Activated T-helper 17 cell treated with anti-CD3 and anti-CD28 coated beads, Interleukin-2, amount 50 U/mL, for 72 hours (primary cell): Measurements from ENCODE around the gene SYNGR4. TPM values are rescaled to one million over a fixed set of nuclear protein-coding genes. Genes with fewer than 3 reads are reported as not detected.
"Not testable (repeated sequence)": the region's sequence is repeated elsewhere in the genome, so short reads cannot be mapped to it uniquely, and the experiment has no call there.

Experiments
- ATAC-seq: fragments of 150-1000 bp; cut with Tn5 transposase; replicated peaks from 2 replicates; pipeline ENCODE4 v1.10.0; 2021; ENCODE audit warnings: mild to moderate bottlenecking, moderate library complexity
- H3K27ac Mint-ChIP-seq: one replicate; pipeline ENCODE4 v1.8.0; 2022; ENCODE audit warnings: mixed read lengths
- H3K27me3 Mint-ChIP-seq: one replicate; pipeline ENCODE4 v1.8.0; 2022; ENCODE audit warnings: mixed read lengths
- H3K36me3 Mint-ChIP-seq: one replicate; pipeline ENCODE4 v1.8.0; 2022; ENCODE audit warnings: low read depth, mild to moderate bottlenecking, mixed read lengths
- H3K4me1 Mint-ChIP-seq: one replicate; pipeline ENCODE4 v1.8.0; 2022; ENCODE audit warnings: mixed read lengths
- H3K4me3 Mint-ChIP-seq: one replicate; pipeline ENCODE4 v1.8.0; 2022; ENCODE audit warnings: mild to moderate bottlenecking, mixed read lengths
- H3K9me3 Mint-ChIP-seq: one replicate; pipeline ENCODE4 v1.8.0; 2022; ENCODE audit warnings: mixed read lengths
- total RNA-seq, 2 donors: library from RNA; stranded (reverse); gene quantifications; one replicate each; pipeline ENCODE4 v1.2.3, GENCODE V29; 2022

Gene SYNGR4
- total RNA-seq, 2 donors from 2014 or later, result not detected

DNA sequence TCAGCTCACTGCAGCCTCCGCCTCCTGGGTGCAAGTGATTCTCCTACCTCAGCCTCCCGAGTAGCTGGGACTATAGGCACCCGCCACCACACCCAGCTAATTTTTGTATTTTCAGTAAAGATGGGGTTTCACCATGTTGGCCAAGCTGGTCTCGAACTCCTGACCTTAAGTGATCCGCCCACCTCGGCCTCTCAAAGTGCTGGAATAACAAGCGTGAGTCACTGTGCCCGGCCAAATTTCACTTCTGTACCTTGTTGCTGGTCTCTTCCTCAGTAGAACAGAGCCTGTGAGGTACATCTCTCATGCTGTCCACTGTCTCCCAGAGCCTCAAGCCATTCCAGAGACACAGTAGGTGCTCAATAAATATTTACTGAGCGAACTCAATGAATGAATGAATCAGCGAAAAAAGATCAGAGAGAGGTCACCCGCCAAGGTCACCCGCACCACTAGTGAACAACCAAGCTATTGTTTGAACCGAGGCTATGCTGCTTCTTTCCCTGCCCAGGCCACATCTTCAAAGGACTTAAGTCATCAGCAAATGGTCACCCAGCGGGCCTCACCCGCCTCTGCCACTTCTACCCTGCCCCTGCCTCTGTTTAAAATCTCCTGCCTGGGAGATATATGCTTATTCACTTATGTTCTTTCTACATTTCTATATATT, 9.7 kb upstream of the SYNGR4 start:
- no peaks in the 10 kb centered on the region for H3K27me3 Mint-ChIP-seq
- no peaks in the 10 kb centered on the region for H3K9me3 Mint-ChIP-seq
- H3K27ac Mint-ChIP-seq, result no peak overlapping the region
- peaks cover 8% of the 10 kb centered on the region for H3K4me1 Mint-ChIP-seq
- H3K4me3 Mint-ChIP-seq, result no peak overlapping the region
- H3K36me3 Mint-ChIP-seq, result peaks cover 12% of the 10 kb centered on the region
- ATAC-seq, result no peak

DNA sequence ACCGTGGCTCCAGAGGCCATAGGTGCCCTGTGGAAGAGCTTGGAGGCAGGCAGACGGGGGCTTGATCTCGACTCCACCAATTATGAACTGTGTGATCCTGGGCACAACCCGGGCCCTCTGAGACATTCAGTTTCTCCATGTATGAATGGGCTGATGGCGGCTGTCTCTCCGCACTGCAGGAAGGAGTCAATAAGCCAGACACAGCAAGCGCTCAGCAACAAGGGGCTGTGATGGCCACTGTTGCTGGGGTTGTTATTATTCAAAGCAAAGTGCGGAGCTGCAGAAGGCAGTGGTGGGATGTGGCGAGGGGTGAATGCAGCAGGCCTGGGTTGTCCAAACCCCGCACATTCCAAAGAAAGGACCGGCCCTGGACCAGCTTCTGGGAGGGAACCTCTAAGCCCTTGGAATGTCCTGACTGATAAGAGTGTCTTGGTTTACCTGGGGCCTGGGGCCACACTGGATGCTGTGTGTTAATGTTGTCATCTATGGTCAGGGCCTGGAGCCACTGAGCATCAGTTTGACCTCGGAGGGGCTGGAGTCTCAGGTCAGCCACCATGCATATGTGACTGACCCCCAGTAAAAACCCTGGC, 8.7 kb upstream of the SYNGR4 start:
- Mint-ChIP-seq H3K4me1 (peaks cover 8% of the 10 kb centered on the region), H3K27me3 (no peaks in the 10 kb centered on the region), H3K9me3 (no peaks in the 10 kb centered on the region), H3K27ac (no peak overlapping the region), H3K36me3 (peaks cover 12% of the 10 kb centered on the region), H3K4me3 (no peak overlapping the region)
- no peak for ATAC-seq

DNA sequence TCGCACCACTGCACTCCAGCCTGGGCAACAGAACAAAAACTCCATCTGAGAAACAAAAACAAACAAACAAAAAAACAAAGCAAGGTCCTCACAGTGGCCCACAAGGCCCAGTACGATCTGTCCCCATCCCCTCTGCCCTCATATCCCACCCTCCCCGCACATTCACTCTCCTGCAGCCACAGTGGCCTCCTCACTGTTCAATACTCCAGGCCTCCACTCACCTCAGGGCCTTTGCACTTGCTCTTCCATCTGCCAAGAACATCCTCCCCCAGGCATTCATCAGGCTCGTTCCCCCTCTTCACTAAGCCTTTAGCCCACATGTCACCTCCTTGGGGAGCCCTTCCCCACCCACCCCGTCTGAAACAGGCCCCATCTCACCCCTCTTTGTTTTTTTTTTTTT, 5.0 kb upstream of the SYNGR4 start:
- H3K27me3 Mint-ChIP-seq, result no peaks in the 10 kb centered on the region
- H3K4me1 Mint-ChIP-seq, result no peaks in the 10 kb centered on the region
- H3K4me3 Mint-ChIP-seq, result no peak overlapping the region
- ATAC-seq, result no peak
- H3K36me3 Mint-ChIP-seq, result peaks cover 22% of the 10 kb centered on the region
- no peak overlapping the region for H3K27ac Mint-ChIP-seq
- H3K9me3 Mint-ChIP-seq, result no peaks in the 10 kb centered on the region

DNA sequence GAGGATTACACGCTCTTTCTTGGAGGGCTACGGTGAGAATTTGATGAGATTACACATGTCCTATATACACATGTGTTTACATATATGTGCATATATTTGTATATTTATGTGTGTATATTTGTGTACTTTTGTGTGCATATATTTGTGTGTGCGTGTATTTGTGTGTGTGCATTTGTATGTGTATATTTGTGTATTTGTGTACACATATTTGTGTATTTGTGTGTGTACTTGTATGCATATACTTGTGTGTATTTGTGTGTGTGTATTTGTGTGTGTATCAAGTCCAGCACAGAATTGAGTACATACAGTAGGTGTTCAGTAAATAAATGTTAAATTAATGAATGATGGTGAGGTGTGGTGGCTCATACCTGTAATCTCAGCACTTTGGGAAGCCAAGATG, 2.3 kb upstream of the SYNGR4 start:
- H3K4me1 Mint-ChIP-seq, result no peaks in the 10 kb centered on the region
- no peak overlapping the region for H3K27ac Mint-ChIP-seq
- no peaks in the 10 kb centered on the region for H3K9me3 Mint-ChIP-seq
- no peaks in the 10 kb centered on the region for H3K27me3 Mint-ChIP-seq
- peaks cover 24% of the 10 kb centered on the region for H3K36me3 Mint-ChIP-seq
- peak overlapping the region; percentile 93 for H3K4me3 Mint-ChIP-seq
- no peak for ATAC-seq

DNA sequence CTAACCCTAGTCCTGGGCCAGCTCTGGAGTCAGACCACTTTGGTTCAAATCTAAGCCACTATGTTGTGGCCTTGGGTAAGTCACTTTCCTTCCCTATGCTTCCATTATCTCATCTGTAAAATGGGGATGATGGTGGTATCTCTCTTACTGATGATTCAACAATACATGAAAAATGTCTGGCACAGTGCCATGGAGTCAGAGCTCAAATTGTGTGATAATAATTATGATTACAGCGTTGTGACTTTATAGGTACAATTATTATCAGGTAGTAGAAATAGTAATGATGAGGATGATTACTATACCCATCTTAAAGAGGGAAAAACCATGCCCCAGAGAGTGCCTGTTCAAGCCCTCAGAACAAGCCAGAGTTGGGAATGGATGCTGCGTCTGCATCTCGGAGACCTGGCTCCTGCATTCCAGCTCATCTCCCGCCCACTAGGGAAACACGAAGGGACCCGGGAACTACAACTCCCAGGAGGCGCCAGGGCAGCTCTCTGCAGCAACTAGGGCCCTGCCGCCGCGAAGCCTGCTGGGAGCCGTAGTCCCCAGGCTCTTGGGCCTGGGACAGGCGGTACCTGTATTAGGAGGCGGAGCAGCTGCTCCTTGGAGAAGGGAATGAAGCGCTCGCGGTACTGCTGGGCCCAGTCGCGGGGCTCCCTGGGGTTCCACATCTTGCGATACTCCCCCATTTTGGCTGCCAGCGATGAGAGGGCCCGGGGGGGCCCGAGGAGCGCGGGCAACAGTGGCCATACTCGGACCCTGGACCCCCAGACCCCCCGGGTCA, 1.3 kb upstream of the SYNGR4 start:
- no peaks in the 10 kb centered on the region for H3K27me3 Mint-ChIP-seq
- peaks cover 24% of the 10 kb centered on the region for H3K36me3 Mint-ChIP-seq
- H3K4me3 Mint-ChIP-seq, result peak overlapping the region; percentile 93
- ATAC-seq, result peak; percentile 79
- peak overlapping the region; percentile 97 for H3K27ac Mint-ChIP-seq
- no peaks in the 10 kb centered on the region for H3K4me1 Mint-ChIP-seq
- H3K9me3 Mint-ChIP-seq, result no peaks in the 10 kb centered on the region

DNA sequence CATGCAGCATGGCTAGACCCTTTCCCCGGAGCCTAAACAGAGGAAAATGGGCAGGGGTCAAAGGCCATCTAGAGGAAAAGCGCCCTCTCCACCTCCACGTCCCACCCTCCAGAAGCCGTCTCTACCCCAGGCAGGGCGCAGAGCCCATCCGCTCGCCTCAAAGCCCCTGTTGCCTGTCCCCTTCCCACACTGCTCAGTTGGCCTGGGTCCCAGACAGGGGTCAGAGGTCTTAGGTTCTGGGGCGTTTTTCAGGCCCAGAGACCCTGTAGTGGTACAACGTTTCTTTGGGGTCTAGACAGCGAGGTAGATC, 712 bp upstream of the SYNGR4 start:
- Mint-ChIP-seq H3K4me1 (no peaks in the 10 kb centered on the region), H3K27me3 (no peaks in the 10 kb centered on the region), H3K9me3 (no peaks in the 10 kb centered on the region), H3K36me3 (peaks cover 21% of the 10 kb centered on the region), H3K27ac (peak overlapping the region; percentile 97), H3K4me3 (peak overlapping the region; percentile 93)
- ATAC-seq, result peak; percentile 13

DNA sequence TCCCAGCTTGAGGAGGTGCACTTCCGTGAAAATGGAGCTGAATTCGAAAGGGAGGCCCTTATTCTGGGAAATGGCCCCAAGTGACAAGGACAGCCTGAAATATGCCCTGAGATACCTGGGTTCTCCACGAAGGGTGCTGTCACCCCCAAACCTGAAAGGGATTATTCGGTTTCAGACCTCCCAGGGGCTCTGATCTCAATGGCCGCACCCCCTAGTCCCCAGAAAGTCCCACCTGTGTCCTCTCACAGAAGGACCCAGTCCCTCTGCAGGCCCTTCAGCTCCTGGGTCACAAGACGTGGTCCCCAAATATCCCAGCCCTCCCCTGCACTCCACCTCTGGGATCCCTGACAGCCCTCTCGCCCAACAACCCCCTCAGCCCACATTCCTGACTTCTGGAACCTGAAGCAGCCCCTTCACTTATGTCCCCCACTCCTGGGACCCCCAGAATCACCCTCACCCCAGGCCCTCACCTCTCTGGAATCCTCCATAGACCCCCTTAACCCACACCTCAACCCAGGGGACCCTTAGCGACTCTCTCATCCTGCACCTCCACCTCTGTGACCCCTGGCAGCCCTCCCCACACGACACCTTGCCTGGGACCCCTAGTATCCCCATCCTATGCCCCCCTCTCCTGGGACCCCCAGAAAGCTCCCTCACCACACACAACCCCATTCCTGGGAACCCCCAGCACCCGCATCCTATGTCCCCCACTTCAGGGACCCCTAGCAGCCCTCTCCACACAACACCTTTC, 606 bp downstream of the SYNGR4 start:
- no peaks in the 10 kb centered on the region for H3K27me3 Mint-ChIP-seq
- ATAC-seq, result no peak
- H3K4me1 Mint-ChIP-seq, result no peaks in the 10 kb centered on the region
- H3K27ac Mint-ChIP-seq, result peak overlapping the region; percentile 97
- H3K36me3 Mint-ChIP-seq, result peaks cover 12% of the 10 kb centered on the region
- H3K4me3 Mint-ChIP-seq, result peak overlapping the region; percentile 93
- no peaks in the 10 kb centered on the region for H3K9me3 Mint-ChIP-seq

DNA sequence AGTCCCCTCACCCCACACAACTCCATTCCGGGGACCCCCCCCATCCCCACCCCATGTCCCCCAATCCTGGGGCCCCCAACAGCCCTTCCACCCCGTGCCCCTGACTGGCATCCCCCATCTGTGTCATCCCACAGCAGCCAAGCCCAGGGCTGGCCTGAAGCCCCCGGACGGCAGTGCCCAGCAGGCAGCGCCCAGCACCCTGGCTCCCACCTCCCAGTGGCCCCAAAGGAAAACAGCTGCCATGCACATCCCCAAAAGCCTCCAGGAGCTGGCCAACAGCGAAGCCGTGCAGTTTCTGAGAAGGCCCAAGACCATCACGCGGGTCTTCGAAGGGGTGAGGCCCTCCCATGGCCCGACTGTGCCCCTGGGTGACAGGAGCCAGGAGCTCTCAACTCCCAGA, 1.4 kb downstream of the SYNGR4 start:
- ATAC-seq, result no peak
- H3K27me3 Mint-ChIP-seq, result no peaks in the 10 kb centered on the region
- H3K36me3 Mint-ChIP-seq, result peaks cover 12% of the 10 kb centered on the region
- H3K4me3 Mint-ChIP-seq, result no peak overlapping the region
- H3K9me3 Mint-ChIP-seq, result no peaks in the 10 kb centered on the region
- H3K4me1 Mint-ChIP-seq, result no peaks in the 10 kb centered on the region
- no peak overlapping the region for H3K27ac Mint-ChIP-seq

DNA sequence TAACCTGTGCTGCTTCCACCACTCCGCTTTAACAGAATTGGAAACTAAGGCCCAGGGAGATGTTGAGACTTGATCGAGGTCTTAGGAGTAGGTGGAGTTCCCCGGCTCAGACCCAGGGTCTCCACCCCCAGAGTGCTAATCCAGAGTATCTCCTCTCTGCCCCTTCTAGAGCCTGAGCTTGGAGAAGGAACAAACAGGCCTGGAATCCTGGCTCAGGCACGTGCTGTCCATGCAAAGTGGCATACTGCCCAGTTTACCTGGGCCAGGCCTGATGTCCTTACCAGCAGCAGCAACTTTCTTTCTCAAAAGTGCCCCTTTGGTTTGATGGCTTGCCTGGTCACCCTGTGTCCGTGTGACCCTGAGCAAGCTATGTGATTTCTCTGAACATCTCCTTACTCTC, 3.7 kb downstream of the SYNGR4 start:
- no peaks in the 10 kb centered on the region for H3K27me3 Mint-ChIP-seq
- no peak overlapping the region for H3K27ac Mint-ChIP-seq
- ATAC-seq, result no peak
- no peaks in the 10 kb centered on the region for H3K4me1 Mint-ChIP-seq
- H3K4me3 Mint-ChIP-seq, result no peak overlapping the region
- no peaks in the 10 kb centered on the region for H3K9me3 Mint-ChIP-seq
- peaks cover 7% of the 10 kb centered on the region for H3K36me3 Mint-ChIP-seq

DNA sequence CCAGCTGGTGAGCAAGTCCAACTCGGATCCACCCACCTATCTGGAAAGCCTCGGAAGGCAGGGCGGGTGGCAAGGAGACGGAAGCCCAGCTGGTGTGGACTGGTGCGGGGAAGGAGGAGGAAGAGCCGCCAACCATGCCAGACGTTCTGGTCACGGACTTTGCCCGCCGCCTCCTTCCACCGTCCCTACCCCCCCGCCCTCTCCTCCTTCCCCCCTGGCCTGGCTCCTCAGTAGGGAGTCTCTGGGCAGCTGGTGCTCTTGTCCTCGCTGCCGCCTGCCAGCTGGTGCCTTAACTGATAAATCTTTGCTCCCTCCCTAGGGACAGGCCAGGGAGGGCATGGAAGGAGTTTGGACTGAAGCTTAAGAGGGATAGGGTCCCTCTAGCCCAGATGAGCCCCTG, 4.8 kb downstream of the SYNGR4 start:
- no peak overlapping the region for H3K27ac Mint-ChIP-seq
- no peak overlapping the region for H3K4me3 Mint-ChIP-seq
- no peaks in the 10 kb centered on the region for H3K4me1 Mint-ChIP-seq
- no peaks in the 10 kb centered on the region for H3K9me3 Mint-ChIP-seq
- no peaks in the 10 kb centered on the region for H3K27me3 Mint-ChIP-seq
- ATAC-seq, result no peak
- peaks cover 3% of the 10 kb centered on the region for H3K36me3 Mint-ChIP-seq

DNA sequence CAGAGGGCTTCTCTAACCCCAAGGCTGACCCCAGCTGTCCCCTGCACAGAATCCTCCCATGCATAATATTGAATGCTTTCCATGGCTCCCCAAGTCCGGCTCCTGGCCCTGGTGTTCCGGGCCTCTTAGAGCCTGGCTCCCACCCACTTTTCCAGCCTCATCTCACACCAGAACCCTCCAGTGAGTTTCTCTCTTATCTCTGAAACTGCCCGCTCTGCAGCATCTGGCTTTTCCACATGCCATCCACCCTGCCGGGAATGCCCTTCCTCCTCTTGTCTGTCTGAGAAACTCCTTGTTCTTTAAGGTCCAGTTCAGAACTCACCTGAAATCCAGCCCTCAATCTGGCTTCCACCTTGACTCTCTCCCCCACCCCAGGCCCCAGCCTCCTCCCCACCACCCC, 6.8 kb downstream of the SYNGR4 start:
- Mint-ChIP-seq H3K4me3 (no peak overlapping the region), H3K27me3 (no peaks in the 10 kb centered on the region), H3K36me3 (no peaks in the 10 kb centered on the region), H3K4me1 (no peaks in the 10 kb centered on the region), H3K9me3 (no peaks in the 10 kb centered on the region), H3K27ac (peak overlapping the region; percentile 13)
- no peak for ATAC-seq

DNA sequence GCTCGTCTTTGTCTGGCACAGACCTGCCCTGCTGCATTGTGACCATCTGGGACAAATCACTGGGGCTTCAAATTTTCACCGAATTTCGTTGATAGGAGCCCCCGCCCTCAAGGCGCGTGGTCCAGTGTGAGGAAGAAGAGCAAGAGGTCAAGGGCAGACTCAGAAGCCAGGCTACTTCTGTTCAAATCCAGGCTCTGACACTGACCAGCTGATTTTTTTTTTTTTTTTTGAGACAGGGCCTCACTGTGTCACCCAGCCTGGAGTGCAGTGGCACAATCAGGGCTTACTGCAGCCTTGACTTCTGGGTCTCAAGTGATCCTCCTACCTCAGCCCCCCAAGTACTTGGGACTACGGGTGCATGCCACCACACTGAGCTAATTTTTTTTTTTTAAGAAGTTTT, 7.2 kb downstream of the SYNGR4 start:
- no peak overlapping the region for H3K4me3 Mint-ChIP-seq
- H3K27me3 Mint-ChIP-seq, result no peaks in the 10 kb centered on the region
- H3K9me3 Mint-ChIP-seq, result no peaks in the 10 kb centered on the region
- no peak for ATAC-seq
- no peaks in the 10 kb centered on the region for H3K4me1 Mint-ChIP-seq
- no peak overlapping the region for H3K27ac Mint-ChIP-seq
- no peaks in the 10 kb centered on the region for H3K36me3 Mint-ChIP-seq

DNA sequence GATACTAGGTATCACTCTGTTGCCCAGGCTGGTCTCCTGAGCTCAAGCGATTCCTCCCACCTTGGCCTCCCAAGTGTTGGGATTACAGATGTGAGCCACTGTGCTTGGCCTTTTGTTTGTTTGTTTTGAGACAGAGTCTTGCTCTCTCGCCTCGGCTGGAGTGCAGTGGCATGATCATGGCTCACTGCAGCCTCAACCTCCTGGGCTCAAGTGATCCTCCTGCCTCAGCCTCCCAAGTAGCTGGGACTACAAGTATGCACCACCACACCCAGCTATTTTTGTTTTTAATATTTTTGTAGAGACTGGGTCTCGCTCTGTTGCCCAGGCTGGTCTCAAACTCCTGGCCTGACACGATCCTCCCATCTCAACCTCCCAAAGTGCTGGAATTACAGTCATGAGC, 7.6 kb downstream of the SYNGR4 start:
- not testable (repeated sequence) for H3K27me3 Mint-ChIP-seq, H3K9me3 Mint-ChIP-seq, H3K27ac Mint-ChIP-seq, ATAC-seq, H3K4me1 Mint-ChIP-seq, H3K36me3 Mint-ChIP-seq, H3K4me3 Mint-ChIP-seq

DNA sequence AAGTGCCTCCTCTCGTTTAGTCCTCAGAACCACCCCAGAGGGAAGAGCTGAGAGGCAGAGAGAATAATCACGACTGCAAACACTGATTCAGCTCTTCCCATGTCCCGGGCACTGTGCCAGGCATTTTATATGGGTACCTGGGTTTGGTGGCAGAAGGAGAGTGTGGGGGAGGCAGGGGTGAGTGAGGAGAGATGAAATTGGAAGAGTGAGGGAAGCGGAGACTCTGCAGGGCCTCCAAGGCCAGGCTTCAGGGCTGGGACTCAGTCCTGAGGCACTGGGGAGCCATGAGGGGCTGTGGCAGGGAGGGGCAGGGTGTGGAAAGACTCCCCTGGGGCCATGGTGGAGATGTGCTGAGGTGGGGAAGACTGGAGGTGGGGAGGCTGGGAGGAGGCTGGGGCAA, 8.7 kb downstream of the SYNGR4 start:
- ATAC-seq, result no peak
- no peak overlapping the region for H3K27ac Mint-ChIP-seq
- no peaks in the 10 kb centered on the region for H3K36me3 Mint-ChIP-seq
- H3K4me3 Mint-ChIP-seq, result no peak overlapping the region
- H3K4me1 Mint-ChIP-seq, result no peaks in the 10 kb centered on the region
- no peaks in the 10 kb centered on the region for H3K9me3 Mint-ChIP-seq
- H3K27me3 Mint-ChIP-seq, result no peaks in the 10 kb centered on the region

DNA sequence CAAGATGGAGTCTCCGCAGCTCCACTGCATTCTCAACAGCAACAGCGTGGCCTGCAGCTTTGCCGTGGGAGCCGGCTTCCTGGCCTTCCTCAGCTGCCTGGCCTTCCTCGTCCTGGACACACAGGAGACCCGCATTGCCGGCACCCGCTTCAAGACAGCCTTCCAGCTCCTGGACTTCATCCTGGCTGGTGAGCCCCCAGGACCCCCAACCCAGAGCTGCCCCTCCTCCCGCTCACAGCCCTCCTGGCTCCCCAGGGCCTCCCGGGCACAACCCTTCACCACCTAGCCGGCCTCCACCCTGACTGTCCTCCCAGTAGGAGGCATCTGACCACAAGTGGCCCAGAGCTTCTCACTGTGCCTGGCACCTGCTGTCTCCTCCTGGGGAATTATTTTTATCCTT, 9.4 kb downstream of the SYNGR4 start:
- ATAC-seq, result no peak
- H3K36me3 Mint-ChIP-seq, result no peaks in the 10 kb centered on the region
- no peak overlapping the region for H3K4me3 Mint-ChIP-seq
- no peaks in the 10 kb centered on the region for H3K9me3 Mint-ChIP-seq
- H3K27ac Mint-ChIP-seq, result no peak overlapping the region
- H3K27me3 Mint-ChIP-seq, result no peaks in the 10 kb centered on the region
- no peaks in the 10 kb centered on the region for H3K4me1 Mint-ChIP-seq
